ENCODE data around the gene RAB26. TPM values are rescaled to one million over a fixed set of nuclear protein-coding genes. Genes with fewer than 3 reads are reported as not detected.

Gene RAB26
- total and polyA plus RNA-seq, 2 of the 13 experiments (the other 11 are each of a cell fraction or from before 2014, with no cell fraction given), result 0.86 to 3.6 TPM

DNA sequence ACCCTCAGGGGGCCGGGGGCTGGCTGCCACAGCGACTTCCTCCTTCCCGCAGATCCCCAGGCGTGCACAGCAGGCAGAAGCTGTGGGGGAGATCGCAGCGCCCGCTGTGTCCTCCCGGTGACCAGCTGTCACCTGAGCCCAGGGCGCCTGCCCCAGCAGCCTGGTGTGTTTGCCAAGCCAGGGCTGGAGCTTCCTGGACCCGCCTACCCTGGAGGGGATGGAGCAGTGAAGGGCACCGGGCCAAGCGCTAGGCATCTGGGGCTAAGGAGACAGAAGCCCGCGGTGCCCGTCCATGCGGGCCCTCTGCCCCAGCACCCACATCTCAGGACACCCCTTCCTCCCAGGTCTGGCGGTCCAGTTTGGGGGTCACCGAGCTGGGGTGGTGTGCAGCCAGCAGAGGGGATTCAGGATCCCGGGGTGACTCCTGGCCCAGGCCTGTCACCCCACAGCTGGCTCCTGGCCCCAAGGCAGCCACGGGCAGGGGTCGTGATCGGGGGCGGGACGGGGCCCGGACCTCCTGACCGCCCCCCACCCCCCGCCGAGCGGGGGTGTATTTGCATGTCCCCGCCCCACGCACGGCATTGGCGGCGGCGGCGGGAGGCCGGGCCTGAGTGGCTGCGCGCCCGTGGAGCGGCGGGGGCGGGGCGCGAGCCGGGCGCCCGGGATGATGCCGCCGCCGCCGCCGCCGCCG lies at the start of gene RAB26 (continued):
- TF ChIP-seq ZNF281 (CRISPR knock-in tag; IDR thresholded peaks at IDR 0.05; ENCODE audit: borderline replicate concordance), result no peak
- TF ChIP-seq TRIM24 (CRISPR knock-in tag; IDR thresholded peaks at IDR 0.05), result no peak
- TF ChIP-seq, protein P1, sequence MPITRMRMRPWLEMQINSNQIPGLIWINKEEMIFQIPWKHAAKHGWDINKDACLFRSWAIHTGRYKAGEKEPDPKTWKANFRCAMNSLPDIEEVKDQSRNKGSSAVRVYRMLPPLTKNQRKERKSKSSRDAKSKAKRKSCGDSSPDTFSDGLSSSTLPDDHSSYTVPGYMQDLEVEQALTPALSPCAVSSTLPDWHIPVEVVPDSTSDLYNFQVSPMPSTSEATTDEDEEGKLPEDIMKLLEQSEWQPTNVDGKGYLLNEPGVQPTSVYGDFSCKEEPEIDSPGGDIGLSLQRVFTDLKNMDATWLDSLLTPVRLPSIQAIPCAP (CRISPR knock-in tag; IDR thresholded peaks at IDR 0.05; ENCODE audit: low read depth), result no peak
- no peak for TF ChIP-seq ZNF883 (CRISPR knock-in tag; IDR thresholded peaks at IDR 0.05; ENCODE audit: not compliant biosample characterization)
- TF ChIP-seq MYC (CRISPR knock-in tag; IDR thresholded peaks at IDR 0.05; ENCODE audit: borderline replicate concordance), result peak; percentile 67; the same call in 1 of the 2 replicates
- 0 out of 2 replicates have a peak, but pooled peaks have one; percentile 22 for TF ChIP-seq NFKBIZ (CRISPR knock-in tag; IDR thresholded peaks at IDR 0.05)
- peak; percentile 71; the same call in 1 of the 2 replicates for TF ChIP-seq ZBTB34 (CRISPR knock-in tag; IDR thresholded peaks at IDR 0.05)
- TF ChIP-seq ZNF331 (CRISPR knock-in tag; IDR thresholded peaks at IDR 0.05), result peak; percentile 53; the same call in 1 of the 2 replicates
- TF ChIP-seq MNT (IDR thresholded peaks at IDR 0.05), result peak; percentile 12; the same call in 1 of the 2 replicates
- TF ChIP-seq IRF2 (CRISPR knock-in tag; IDR thresholded peaks at IDR 0.05), result peak; percentile 28; the same call in 1 of the 2 replicates
- 0 out of 2 replicates have a peak, but pooled peaks have one; percentile 17 for TF ChIP-seq SP4 (CRISPR knock-in tag; IDR thresholded peaks at IDR 0.05)
- no peak for TF ChIP-seq ZNF782 (CRISPR knock-in tag; IDR thresholded peaks at IDR 0.05; ENCODE audit: borderline replicate concordance)
- no peak for TF ChIP-seq REL (CRISPR knock-in tag; conservative IDR thresholded peaks at IDR 0.05)
- TF ChIP-seq TAF1 (CRISPR knock-in tag; IDR thresholded peaks at IDR 0.05), result no peak; the same call in 1 of the 2 replicates
- TF ChIP-seq ZBTB14 (CRISPR knock-in tag; IDR thresholded peaks at IDR 0.05), result no peak
- no peak for TF ChIP-seq FOSL1 (CRISPR knock-in tag; IDR thresholded peaks at IDR 0.05; ENCODE audit: borderline replicate concordance)
- TF ChIP-seq MED1 (CRISPR knock-in tag; IDR thresholded peaks at IDR 0.05), result peak; percentile 31; the same call in 1 of the 2 replicates
- TF ChIP-seq ZNF839 (CRISPR knock-in tag; IDR thresholded peaks at IDR 0.05; ENCODE audit: borderline replicate concordance), result peak; percentile 79; the same call in 1 of the 2 replicates
- no peak for TF ChIP-seq JDP2 (CRISPR knock-in tag; IDR thresholded peaks at IDR 0.05; ENCODE audit: borderline replicate concordance)
- 0 out of 2 replicates have a peak, but pooled peaks have one; percentile 30 for TF ChIP-seq ZNF124 (CRISPR knock-in tag; IDR thresholded peaks at IDR 0.05)
- peak; percentile 86; the same call in 1 of the 2 replicates for TF ChIP-seq ZFP36L1 (CRISPR knock-in tag; IDR thresholded peaks at IDR 0.05)
